HK-2 (cell line): Measurements from ENCODE around the gene GALR2.
"Not testable (repeated sequence)": the region's sequence is repeated elsewhere in the genome, so short reads cannot be mapped to it uniquely, and the experiment has no call there.

Experiments
- DNase-seq: peaks from one replicate; pipeline ENCODE4 v3.0.0-alpha.2; 2018; ENCODE audit not compliant: unreplicated experiment

GALR2 gene

GRCh38 chr17:76074390-76075363, at the start of gene GALR2:
Gene GALR2 (plus strand): TSS chr17:76074781. CDS start chr17:76074884, 103 bp downstream.
- DNase-seq = no peak

- DNase-seq = no peak
Measured at GRCh38 chr17:76025294-76025693, 49.3 kb upstream of the GALR2 start.

GRCh38 chr17:76026714-76027158, 47.8 kb upstream of the GALR2 start:
- DNase-seq = peak; percentile 37

GRCh38 chr17:76027159-76027839, 47.3 kb upstream of the GALR2 start, which contains the start of gene EVPL:
Gene EVPL (minus strand): TSS chr17:76027306. CDS start chr17:76027198, 108 bp downstream.
- DNase-seq = peak; percentile 88

GRCh38 chr17:76032073-76032779, 42.4 kb upstream of the GALR2 start:
- no peak for DNase-seq

- DNase-seq = no peak
Measured at GRCh38 chr17:76032780-76033108, 41.8 kb upstream of the GALR2 start.

- no peak for DNase-seq
Measured at GRCh38 chr17:76033139-76033538, 41.4 kb upstream of the GALR2 start.

- DNase-seq = no peak
Measured at GRCh38 chr17:76034428-76035350, 39.9 kb upstream of the GALR2 start.

- no peak for DNase-seq
Measured at GRCh38 chr17:76036497-76037261, 37.9 kb upstream of the GALR2 start.

GRCh38 chr17:76038050-76038449, 36.5 kb upstream of the GALR2 start:
- DNase-seq = no peak

- no peak for DNase-seq
Measured at GRCh38 chr17:76039121-76039520, 35.5 kb upstream of the GALR2 start.

- DNase-seq = no peak
Measured at GRCh38 chr17:76040376-76040775, 34.2 kb upstream of the GALR2 start.

GRCh38 chr17:76042868-76043267, 31.7 kb upstream of the GALR2 start:
- DNase-seq = not testable (repeated sequence)

GRCh38 chr17:76044475-76045007, 30.0 kb upstream of the GALR2 start:
- not testable (repeated sequence) for DNase-seq

GRCh38 chr17:76046064-76046463, 28.5 kb upstream of the GALR2 start:
- no peak for DNase-seq

GRCh38 chr17:76048025-76048605, 26.5 kb upstream of the GALR2 start:
- DNase-seq = no peak

- DNase-seq = peak; percentile 41
Measured at GRCh38 chr17:76048711-76049110, 25.9 kb upstream of the GALR2 start.

- no peak for DNase-seq
Measured at GRCh38 chr17:76049239-76049638, 25.3 kb upstream of the GALR2 start.

- DNase-seq = no peak
Measured at GRCh38 chr17:76049836-76050537, 24.6 kb upstream of the GALR2 start.
